ENCODE data around the gene FAM229A. TPM values are rescaled to one million over a fixed set of nuclear protein-coding genes. Genes with fewer than 3 reads are reported as not detected.
A peak's percentile ranks its signal among the peaks of the same experiment; 100 is the strongest.

FAM229A gene
- total RNA-seq, 1 donor from 2014 or later: 7.1 TPM

DNA sequence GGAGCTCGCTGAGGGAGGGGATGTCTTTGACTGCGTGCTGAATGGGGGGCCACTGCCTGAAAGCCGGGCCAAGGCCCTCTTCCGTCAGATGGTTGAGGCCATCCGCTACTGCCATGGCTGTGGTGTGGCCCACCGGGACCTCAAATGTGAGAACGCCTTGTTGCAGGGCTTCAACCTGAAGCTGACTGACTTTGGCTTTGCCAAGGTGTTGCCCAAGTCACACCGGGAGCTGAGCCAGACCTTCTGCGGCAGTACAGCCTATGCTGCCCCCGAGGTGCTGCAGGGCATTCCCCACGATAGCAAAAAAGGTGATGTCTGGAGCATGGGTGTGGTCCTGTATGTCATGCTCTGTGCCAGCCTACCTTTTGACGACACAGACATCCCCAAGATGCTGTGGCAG lies 1.4 kb upstream of the FAM229A start:
- Mint-ChIP-seq H3K27me3 (ENCODE audit: low read depth) (peaks cover 3% of the 10 kb centered on the region), H3K27ac (ENCODE audit: unreplicated experiment) (no peak overlapping the region), H3K36me3 (ENCODE audit: low read depth) (peaks cover 9% of the 10 kb centered on the region), H3K4me3 (no peak overlapping the region), H3K4me1 (peaks cover 26% of the 10 kb centered on the region), H3K9me3 (no peaks in the 10 kb centered on the region)
- TF ChIP-seq, protein P1, sequence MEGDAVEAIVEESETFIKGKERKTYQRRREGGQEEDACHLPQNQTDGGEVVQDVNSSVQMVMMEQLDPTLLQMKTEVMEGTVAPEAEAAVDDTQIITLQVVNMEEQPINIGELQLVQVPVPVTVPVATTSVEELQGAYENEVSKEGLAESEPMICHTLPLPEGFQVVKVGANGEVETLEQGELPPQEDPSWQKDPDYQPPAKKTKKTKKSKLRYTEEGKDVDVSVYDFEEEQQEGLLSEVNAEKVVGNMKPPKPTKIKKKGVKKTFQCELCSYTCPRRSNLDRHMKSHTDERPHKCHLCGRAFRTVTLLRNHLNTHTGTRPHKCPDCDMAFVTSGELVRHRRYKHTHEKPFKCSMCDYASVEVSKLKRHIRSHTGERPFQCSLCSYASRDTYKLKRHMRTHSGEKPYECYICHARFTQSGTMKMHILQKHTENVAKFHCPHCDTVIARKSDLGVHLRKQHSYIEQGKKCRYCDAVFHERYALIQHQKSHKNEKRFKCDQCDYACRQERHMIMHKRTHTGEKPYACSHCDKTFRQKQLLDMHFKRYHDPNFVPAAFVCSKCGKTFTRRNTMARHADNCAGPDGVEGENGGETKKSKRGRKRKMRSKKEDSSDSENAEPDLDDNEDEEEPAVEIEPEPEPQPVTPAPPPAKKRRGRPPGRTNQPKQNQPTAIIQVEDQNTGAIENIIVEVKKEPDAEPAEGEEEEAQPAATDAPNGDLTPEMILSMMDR (conservative IDR thresholded peaks at IDR 0.05): no peak
- DNase-seq (ENCODE audit: low read depth, low spot score): no peak

- Mint-ChIP-seq H3K4me3 (peak overlapping the region; percentile 29), H3K36me3 (ENCODE audit: low read depth) (peaks cover 9% of the 10 kb centered on the region), H3K4me1 (peaks cover 31% of the 10 kb centered on the region), H3K27ac (ENCODE audit: unreplicated experiment) (no peak overlapping the region), H3K9me3 (no peaks in the 10 kb centered on the region), H3K27me3 (ENCODE audit: low read depth) (peaks cover 3% of the 10 kb centered on the region)
- TF ChIP-seq, protein P1 (conservative IDR thresholded peaks at IDR 0.05): peak; percentile 52
- peak; percentile 53 for DNase-seq (ENCODE audit: low read depth, low spot score)
Observed at GRCh38 chr1:32361674-32362473, 411 bp downstream of the FAM229A start.

DNA sequence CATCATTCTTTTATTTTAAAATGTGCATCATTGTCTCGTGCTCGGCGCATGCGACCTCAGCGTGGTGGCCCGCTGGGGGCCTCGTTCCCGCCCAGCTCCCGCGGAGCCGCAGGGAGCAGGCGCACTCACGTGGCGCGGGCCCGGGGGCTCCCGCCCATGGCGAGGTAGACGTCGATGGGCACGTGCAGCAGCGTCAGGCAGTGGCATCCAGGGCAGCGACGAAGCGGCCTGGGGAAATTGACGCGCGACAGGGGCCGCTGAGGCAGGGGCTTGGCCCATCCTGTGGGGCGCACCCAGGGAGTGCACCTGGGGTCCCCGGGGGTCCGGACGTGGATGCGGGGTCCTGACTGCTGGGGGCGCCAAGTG lies 994 bp downstream of the FAM229A start:
- no peak overlapping the region for H3K4me3 Mint-ChIP-seq
- peaks cover 9% of the 10 kb centered on the region for H3K36me3 Mint-ChIP-seq (ENCODE audit: low read depth)
- TF ChIP-seq, protein P1 (conservative IDR thresholded peaks at IDR 0.05): no peak
- DNase-seq (ENCODE audit: low read depth, low spot score): no peak
- H3K4me1 Mint-ChIP-seq: peaks cover 31% of the 10 kb centered on the region
- H3K27ac Mint-ChIP-seq (ENCODE audit: unreplicated experiment): no peak overlapping the region
- H3K27me3 Mint-ChIP-seq (ENCODE audit: low read depth): peaks cover 3% of the 10 kb centered on the region
- no peaks in the 10 kb centered on the region for H3K9me3 Mint-ChIP-seq

DNA sequence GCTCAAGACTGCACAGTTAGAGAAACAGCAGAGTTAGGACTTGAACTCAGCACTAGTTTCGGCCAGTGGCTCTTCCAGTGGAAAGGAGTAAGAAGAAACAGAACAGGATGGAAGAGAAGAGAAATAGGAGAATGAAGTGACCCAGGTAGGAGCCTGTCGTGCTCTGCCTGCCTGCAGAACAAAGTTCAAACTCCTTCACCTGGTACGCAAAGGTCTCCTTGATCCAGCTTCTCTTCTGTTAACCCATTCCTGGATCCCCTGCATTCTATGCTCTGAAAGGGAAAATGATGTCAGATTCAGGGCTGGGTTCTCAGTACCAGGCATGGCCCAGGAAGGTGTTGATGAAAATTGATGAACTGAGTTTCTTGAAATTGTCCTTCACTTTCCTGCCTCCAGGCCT lies 3.9 kb downstream of the FAM229A start:
- H3K27me3 Mint-ChIP-seq (ENCODE audit: low read depth): peaks cover 3% of the 10 kb centered on the region
- no peak overlapping the region for H3K27ac Mint-ChIP-seq (ENCODE audit: unreplicated experiment)
- DNase-seq (ENCODE audit: low read depth, low spot score): no peak
- TF ChIP-seq, protein P1 (conservative IDR thresholded peaks at IDR 0.05): no peak
- peaks cover 45% of the 10 kb centered on the region for H3K4me1 Mint-ChIP-seq
- no peaks in the 10 kb centered on the region for H3K9me3 Mint-ChIP-seq
- H3K4me3 Mint-ChIP-seq: no peak overlapping the region
- H3K36me3 Mint-ChIP-seq (ENCODE audit: low read depth): peaks cover 3% of the 10 kb centered on the region

GRCh38 chr1:32357614-32358013 lies 4.7 kb downstream of the FAM229A start:
- Mint-ChIP-seq H3K27ac (ENCODE audit: unreplicated experiment) (no peak overlapping the region), H3K4me3 (peak overlapping the region; percentile 50), H3K36me3 (ENCODE audit: low read depth) (peaks cover 3% of the 10 kb centered on the region), H3K27me3 (ENCODE audit: low read depth) (peaks cover 3% of the 10 kb centered on the region), H3K4me1 (peaks cover 51% of the 10 kb centered on the region), H3K9me3 (no peaks in the 10 kb centered on the region)
- TF ChIP-seq, protein P1 (conservative IDR thresholded peaks at IDR 0.05): no peak
- no peak for DNase-seq (ENCODE audit: low read depth, low spot score)
